ENCODE results near the gene SATB1. TPM values are rescaled to one million over a fixed set of nuclear protein-coding genes. Genes with fewer than 3 reads are reported as not detected.

The SATB1 gene
- total RNA-seq, 1 donor from 2014 or later, result 3.4 TPM

DNA sequence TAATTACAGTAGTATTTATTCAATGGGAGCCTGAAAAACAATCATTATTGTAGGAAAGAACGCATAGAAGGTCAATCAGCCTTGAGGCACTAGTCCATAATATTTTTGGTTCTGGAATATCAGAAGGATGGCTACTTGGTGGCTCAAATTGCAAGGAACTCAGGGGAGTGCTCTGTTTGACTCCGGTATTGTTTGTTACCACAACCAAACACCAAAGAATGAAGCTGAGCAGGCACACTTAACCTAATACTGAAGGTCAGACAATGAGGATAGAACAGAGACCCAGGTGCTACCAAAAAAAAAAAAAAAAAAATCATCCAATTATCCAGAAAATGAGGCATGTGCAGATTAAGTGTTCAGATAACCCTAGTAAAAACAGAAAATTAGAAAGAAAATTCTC, 11.1 kb upstream of the SATB1 start:
- Histone ChIP-seq H3K36me3 (ENCODE audit: control insufficient read depth, insufficient read depth, low read length) (no peaks in the 10 kb centered on the region), H3K4me3 (ENCODE audit: low read depth, low read length) (no peak overlapping the region), H3K27me3 (ENCODE audit: control insufficient read depth, insufficient read depth, low read length) (no peaks in the 10 kb centered on the region)
- DNase-seq (ENCODE audit: low read depth), result no peak
- TF ChIP-seq, protein P1, sequence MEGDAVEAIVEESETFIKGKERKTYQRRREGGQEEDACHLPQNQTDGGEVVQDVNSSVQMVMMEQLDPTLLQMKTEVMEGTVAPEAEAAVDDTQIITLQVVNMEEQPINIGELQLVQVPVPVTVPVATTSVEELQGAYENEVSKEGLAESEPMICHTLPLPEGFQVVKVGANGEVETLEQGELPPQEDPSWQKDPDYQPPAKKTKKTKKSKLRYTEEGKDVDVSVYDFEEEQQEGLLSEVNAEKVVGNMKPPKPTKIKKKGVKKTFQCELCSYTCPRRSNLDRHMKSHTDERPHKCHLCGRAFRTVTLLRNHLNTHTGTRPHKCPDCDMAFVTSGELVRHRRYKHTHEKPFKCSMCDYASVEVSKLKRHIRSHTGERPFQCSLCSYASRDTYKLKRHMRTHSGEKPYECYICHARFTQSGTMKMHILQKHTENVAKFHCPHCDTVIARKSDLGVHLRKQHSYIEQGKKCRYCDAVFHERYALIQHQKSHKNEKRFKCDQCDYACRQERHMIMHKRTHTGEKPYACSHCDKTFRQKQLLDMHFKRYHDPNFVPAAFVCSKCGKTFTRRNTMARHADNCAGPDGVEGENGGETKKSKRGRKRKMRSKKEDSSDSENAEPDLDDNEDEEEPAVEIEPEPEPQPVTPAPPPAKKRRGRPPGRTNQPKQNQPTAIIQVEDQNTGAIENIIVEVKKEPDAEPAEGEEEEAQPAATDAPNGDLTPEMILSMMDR (IDR thresholded peaks at IDR 0.05; ENCODE audit: insufficient read depth, low read length, poor library complexity, severe bottlenecking), result no peak

DNA sequence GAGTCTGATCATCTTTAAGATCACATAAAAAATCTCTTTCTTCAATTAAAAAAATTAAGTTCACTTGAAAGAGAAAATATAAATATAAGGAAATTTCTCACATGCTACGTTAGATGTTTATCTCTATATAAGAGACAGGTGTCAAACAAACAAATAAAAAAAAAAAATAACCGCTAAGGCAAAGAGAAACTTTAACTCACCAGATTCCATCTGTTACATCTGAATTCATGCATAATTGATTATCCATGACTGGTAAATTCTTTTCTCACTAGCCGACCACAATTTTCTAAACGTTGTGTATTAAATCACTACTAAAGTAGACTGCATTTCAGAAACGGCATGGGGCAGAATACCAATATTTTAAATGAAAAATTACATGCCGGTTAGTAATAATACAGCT, 9.6 kb upstream of the SATB1 start:
- no peaks in the 10 kb centered on the region for H3K36me3 ChIP-seq (ENCODE audit: control insufficient read depth, insufficient read depth, low read length)
- H3K27me3 ChIP-seq (ENCODE audit: control insufficient read depth, insufficient read depth, low read length), result no peaks in the 10 kb centered on the region
- TF ChIP-seq, protein P1 (IDR thresholded peaks at IDR 0.05; ENCODE audit: insufficient read depth, low read length, poor library complexity, severe bottlenecking), result no peak
- no peak overlapping the region for H3K4me3 ChIP-seq (ENCODE audit: low read depth, low read length)
- no peak for DNase-seq (ENCODE audit: low read depth)

DNA sequence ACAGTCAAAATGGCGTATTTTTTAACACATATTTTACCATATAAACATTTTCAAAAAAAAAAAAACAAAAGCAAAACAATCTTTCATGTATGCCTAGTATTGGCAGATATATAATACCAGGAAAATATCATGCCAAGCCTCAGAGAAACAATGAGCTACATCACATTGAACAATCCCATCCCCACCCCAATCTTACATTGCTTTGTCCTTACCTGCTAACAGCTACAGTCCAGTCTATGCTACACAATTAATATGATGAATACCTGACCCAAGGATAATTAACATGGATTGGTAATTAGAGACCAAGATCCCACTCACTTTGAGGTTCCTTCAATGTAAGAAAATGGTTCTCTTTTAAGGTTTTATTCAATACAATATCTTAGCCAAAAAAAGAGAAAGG, 7.6 kb upstream of the SATB1 start:
- TF ChIP-seq, protein P1 (IDR thresholded peaks at IDR 0.05; ENCODE audit: insufficient read depth, low read length, poor library complexity, severe bottlenecking), result no peak
- no peaks in the 10 kb centered on the region for H3K36me3 ChIP-seq (ENCODE audit: control insufficient read depth, insufficient read depth, low read length)
- no peaks in the 10 kb centered on the region for H3K27me3 ChIP-seq (ENCODE audit: control insufficient read depth, insufficient read depth, low read length)
- no peak for DNase-seq (ENCODE audit: low read depth)
- H3K4me3 ChIP-seq (ENCODE audit: low read depth, low read length), result no peak overlapping the region

DNA sequence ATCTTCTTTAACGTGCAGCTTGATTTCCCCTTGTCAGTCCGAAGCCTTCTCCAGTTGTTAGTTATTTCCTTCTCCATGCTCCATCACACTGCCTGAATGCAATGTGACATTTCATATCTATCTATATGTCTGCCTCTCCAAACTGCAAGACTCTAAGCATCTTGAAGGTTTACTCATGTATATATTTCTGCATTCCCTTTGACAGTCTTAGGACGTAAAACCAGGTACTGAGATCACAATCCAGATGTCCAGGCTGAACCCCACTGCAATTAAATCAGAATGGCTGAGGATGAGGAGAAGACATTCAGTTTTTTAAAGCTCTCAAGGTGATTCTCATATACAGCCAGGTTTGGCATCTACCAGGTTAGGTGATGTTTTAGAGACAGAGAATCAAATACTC, 6.1 kb upstream of the SATB1 start:
- no peak for DNase-seq (ENCODE audit: low read depth)
- no peak overlapping the region for H3K4me3 ChIP-seq (ENCODE audit: low read depth, low read length)
- no peaks in the 10 kb centered on the region for H3K36me3 ChIP-seq (ENCODE audit: control insufficient read depth, insufficient read depth, low read length)
- TF ChIP-seq, protein P1 (IDR thresholded peaks at IDR 0.05; ENCODE audit: insufficient read depth, low read length, poor library complexity, severe bottlenecking), result no peak
- no peaks in the 10 kb centered on the region for H3K27me3 ChIP-seq (ENCODE audit: control insufficient read depth, insufficient read depth, low read length)

DNA sequence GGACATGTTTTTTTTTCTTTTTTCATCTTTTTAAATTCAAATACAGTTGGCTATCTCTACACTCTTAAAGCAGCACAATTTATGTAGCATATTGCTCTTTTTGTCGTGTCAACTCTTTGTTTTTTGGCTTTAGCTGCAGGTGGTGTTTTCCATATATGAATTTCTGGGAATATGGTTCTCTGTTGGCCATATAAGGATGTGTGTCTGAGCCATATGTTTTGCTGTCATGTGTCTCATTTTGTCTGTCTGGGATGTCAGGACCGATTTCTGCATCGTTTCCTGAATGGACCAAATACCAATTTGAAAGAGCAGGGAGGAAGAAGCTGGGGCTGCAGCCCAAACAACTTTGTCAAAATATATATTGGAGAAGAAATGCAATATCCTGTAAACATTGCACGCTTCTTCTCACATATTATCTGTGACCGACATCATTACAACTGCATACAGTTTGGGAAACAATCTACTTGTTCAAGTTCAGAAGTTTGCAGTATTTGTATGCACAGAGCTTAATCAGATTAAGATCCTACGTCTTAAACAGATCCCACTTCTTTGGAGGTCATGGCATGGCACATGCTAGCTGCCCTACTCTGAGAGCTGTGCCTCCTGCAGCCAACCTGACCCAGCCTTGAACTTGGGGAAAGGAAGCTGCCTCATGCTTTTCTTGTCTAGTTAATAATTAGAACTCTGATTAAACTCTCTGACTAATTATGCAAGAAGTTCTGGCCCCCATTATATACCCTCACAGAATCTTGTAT, 4.0 kb upstream of the SATB1 start:
- H3K36me3 ChIP-seq (ENCODE audit: control insufficient read depth, insufficient read depth, low read length), result no peaks in the 10 kb centered on the region
- TF ChIP-seq, protein P1 (IDR thresholded peaks at IDR 0.05; ENCODE audit: insufficient read depth, low read length, poor library complexity, severe bottlenecking), result no peak
- H3K27me3 ChIP-seq (ENCODE audit: control insufficient read depth, insufficient read depth, low read length), result no peaks in the 10 kb centered on the region
- DNase-seq (ENCODE audit: low read depth), result no peak
- H3K4me3 ChIP-seq (ENCODE audit: low read depth, low read length), result no peak overlapping the region

DNA sequence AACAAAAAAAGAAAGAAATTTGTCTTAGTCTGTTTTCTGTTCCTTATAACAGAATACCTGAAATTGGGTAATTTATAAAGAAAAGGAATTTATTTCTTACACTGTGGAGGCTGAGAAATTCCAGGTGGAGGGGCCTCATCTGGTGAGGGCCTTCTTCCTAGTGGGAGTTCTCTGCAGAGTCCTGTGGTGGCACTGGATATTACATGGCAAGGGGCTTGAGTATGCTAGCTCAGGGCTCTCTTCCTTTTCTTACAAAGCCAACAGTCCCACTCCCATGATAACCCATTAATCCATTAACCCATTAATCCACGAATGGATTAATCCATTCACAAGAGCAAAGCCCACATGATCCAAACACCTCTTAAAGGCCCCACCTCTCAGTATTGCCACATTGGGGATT, 2.9 kb upstream of the SATB1 start:
- H3K4me3 ChIP-seq (ENCODE audit: low read depth, low read length), result no peak overlapping the region
- H3K36me3 ChIP-seq (ENCODE audit: control insufficient read depth, insufficient read depth, low read length), result no peaks in the 10 kb centered on the region
- TF ChIP-seq, protein P1 (IDR thresholded peaks at IDR 0.05; ENCODE audit: insufficient read depth, low read length, poor library complexity, severe bottlenecking), result no peak
- no peak for DNase-seq (ENCODE audit: low read depth)
- H3K27me3 ChIP-seq (ENCODE audit: control insufficient read depth, insufficient read depth, low read length), result no peaks in the 10 kb centered on the region

Measured in kidney epithelial cell (primary cell).